GM12892 (cell line): ENCODE data around the gene NRXN3.

Source experiments
- POLR2A ChIP-seq: IDR thresholded peaks from 2 replicates; pipeline ENCODE4 v1.6.1; 2011; ENCODE audit warnings: low read depth, low read length, control low read depth
- POLR2AphosphoS5 ChIP-seq: IDR thresholded peaks from 2 replicates; pipeline ENCODE4 v1.6.1; 2011; ENCODE audit warnings: low read depth, low read length, control low read depth
- TAF1 ChIP-seq: IDR thresholded peaks from 2 replicates; pipeline ENCODE4 v1.6.1; 2011; ENCODE audit warnings: low read depth, mild to moderate bottlenecking, control low read depth, low read length, borderline replicate concordance

- TF ChIP-seq POLR2A (no peak), TAF1 (no peak), POLR2AphosphoS5 (no peak)
Measured at GRCh38 chr14:79767251-79767650, 1597.1 kb downstream of the NRXN3 start.
